RWPE2 (cell line): Measurements from ENCODE around the gene SMG6.
"Not testable (repeated sequence)": the region's sequence is repeated elsewhere in the genome, so short reads cannot be mapped to it uniquely, and the experiment has no call there.

Source experiments
- ATAC-seq: fragments of 200-7000 bp; cut with Tn5 transposase; 3 replicates; pipeline ENCODE4 v1.9.1; 2021; ENCODE audit warnings: low read depth
- DNase-seq: peaks from one replicate; pipeline ENCODE4 v3.0.0-alpha.2; 2020; ENCODE audit warnings: low spot score
- H3K27ac ChIP-seq: fragments of 450-650 bp; 2 replicates; pipeline ENCODE4 v1.5.1; 2017; ENCODE audit warnings: mild to moderate bottlenecking; ENCODE audit not compliant: poor library complexity, severe bottlenecking
- H3K27me3 ChIP-seq: fragments of 250-450 bp; sonication (Bioruptor Pico); 2 replicates; pipeline ENCODE4 v1.5.1; 2021; ENCODE audit warnings: mild to moderate bottlenecking, moderate library complexity; ENCODE audit not compliant: insufficient read depth, poor library complexity, severe bottlenecking
- H3K36me3 ChIP-seq: fragments of 250-450 bp; sonication (Bioruptor Pico); 2 replicates; pipeline ENCODE4 v1.5.1; 2020; ENCODE audit warnings: low read depth, mild to moderate bottlenecking, moderate library complexity
- H3K4me1 ChIP-seq: fragments of 250-450 bp; sonication (Bioruptor Pico); 2 replicates; pipeline ENCODE4 v1.5.1; 2021; ENCODE audit warnings: mild to moderate bottlenecking, moderate library complexity; ENCODE audit not compliant: insufficient read depth, poor library complexity, severe bottlenecking
- H3K4me3 ChIP-seq: fragments of 250-450 bp; sonication (Bioruptor Pico); 2 replicates; pipeline ENCODE4 v1.5.1; 2021; ENCODE audit warnings: mild to moderate bottlenecking, moderate library complexity; ENCODE audit not compliant: severe bottlenecking
- H3K9me3 ChIP-seq: fragments of 250-450 bp; sonication (Bioruptor Pico); 2 replicates; pipeline ENCODE4 v1.5.1; 2021; ENCODE audit warnings: mild to moderate bottlenecking, moderate library complexity; ENCODE audit not compliant: severe bottlenecking
- CTCF ChIP-seq: fragments of 450-650 bp; IDR thresholded peaks from one replicate; pipeline ENCODE4 v1.5.1; 2017; ENCODE audit warnings: mild to moderate bottlenecking, moderate library complexity; ENCODE audit not compliant: poor library complexity, severe bottlenecking

The SMG6 gene

GRCh38 chr17:2321399-2321798, 17.8 kb upstream of the SMG6 start:
- H3K9me3 ChIP-seq: no peaks in the 10 kb centered on the region
- no peak for DNase-seq
- H3K4me3 ChIP-seq: no peak overlapping the region
- H3K36me3 ChIP-seq: peaks cover 64% of the 10 kb centered on the region
- H3K27ac ChIP-seq: no peak overlapping the region
- no peaks in the 10 kb centered on the region for H3K27me3 ChIP-seq
- TF ChIP-seq CTCF: no peak
- ATAC-seq: no peak
- H3K4me1 ChIP-seq: no peaks in the 10 kb centered on the region

DNA sequence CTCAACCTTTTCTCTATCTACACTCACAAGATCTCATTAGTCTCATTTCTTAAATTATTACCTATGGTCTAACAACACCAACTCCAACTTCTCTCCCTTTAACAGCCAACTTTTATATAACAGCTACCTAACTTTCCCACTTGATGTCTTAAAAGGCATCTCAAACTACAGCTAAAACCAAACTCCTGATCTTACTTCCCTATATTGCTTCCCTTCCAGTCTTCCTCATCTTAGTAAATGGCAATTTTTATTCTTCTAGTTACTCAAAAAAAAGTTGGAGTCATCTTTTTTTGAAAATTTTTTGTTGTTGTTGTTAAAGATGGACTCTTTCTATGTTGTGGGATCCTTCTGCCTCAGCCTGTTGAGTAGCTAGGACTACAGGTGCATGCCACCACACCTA, 15.5 kb upstream of the SMG6 start:
- H3K36me3 ChIP-seq: peaks cover 41% of the 10 kb centered on the region
- H3K9me3 ChIP-seq: no peaks in the 10 kb centered on the region
- H3K4me3 ChIP-seq: no peak overlapping the region
- no peak for TF ChIP-seq CTCF
- H3K27ac ChIP-seq: no peak overlapping the region
- H3K27me3 ChIP-seq: no peaks in the 10 kb centered on the region
- ATAC-seq (no peak), DNase-seq (no peak)
- no peaks in the 10 kb centered on the region for H3K4me1 ChIP-seq

DNA sequence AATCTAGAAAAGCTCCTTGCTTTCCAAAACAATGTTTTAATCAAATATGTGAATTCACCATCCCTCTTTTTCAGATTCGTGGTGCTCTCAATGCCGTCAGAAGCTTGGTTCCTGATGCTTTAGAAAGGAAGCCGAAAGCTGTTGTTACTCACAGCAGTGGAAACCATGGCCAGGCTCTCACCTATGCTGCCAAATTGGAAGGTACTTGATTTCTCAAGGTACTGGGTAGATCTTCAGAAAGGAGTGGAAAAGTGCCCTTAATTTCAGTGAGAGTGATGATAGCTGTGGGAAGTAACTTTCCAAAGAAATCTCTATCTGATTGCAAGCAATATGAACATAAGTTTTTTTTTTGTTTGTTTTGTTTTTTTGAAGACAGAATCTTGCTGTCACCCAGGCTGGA, 14.2 kb upstream of the SMG6 start:
- H3K27me3 ChIP-seq: no peaks in the 10 kb centered on the region
- ATAC-seq: no peak
- no peaks in the 10 kb centered on the region for H3K9me3 ChIP-seq

GRCh38 chr17:2316916-2317205, 13.3 kb upstream of the SMG6 start:
- ATAC-seq, H3K4me3 ChIP-seq, H3K27ac ChIP-seq, H3K9me3 ChIP-seq, H3K27me3 ChIP-seq, H3K4me1 ChIP-seq, DNase-seq: not testable (repeated sequence)
- H3K36me3 ChIP-seq: peaks cover 22% of the 10 kb centered on the region

More for the DNA sequence above, 14.2 kb upstream of the SMG6 start:
- Histone ChIP-seq H3K36me3 (peaks cover 28% of the 10 kb centered on the region), H3K4me3 (no peak overlapping the region), H3K4me1 (no peaks in the 10 kb centered on the region), H3K27ac (no peak overlapping the region)
- TF ChIP-seq CTCF: no peak
- no peak for DNase-seq

DNA sequence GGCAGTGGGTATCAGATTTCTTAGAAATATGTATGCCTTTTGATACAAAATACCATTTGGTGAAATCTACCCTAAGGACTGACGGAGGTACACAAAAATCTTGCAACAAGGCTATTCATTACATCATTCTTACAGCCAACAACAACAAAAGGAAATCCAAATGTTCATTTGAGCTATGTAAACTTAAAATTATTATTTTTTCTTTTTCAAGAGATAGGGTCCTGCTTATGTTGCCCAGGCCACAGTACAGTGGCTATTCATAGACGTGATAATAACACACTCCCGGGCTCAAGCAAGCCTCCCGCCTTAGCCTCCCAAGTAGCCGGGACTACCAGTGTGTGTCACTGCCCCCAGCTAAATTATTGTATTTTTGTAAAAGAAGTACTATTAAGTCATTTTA, 9.2 kb upstream of the SMG6 start:
- 0 out of 2 replicates have a peak, but pooled peaks cover 5% of the 10 kb centered on the region for H3K36me3 ChIP-seq
- no peak for DNase-seq
- no peaks in the 10 kb centered on the region for H3K4me1 ChIP-seq
- no peak overlapping the region for H3K4me3 ChIP-seq
- no peak for ATAC-seq
- H3K27ac ChIP-seq: no peak overlapping the region
- H3K9me3 ChIP-seq: no peaks in the 10 kb centered on the region
- TF ChIP-seq CTCF: no peak
- no peaks in the 10 kb centered on the region for H3K27me3 ChIP-seq
